HPDE6-E6E7 (cell line): ENCODE measurements around the gene HRG.
"Not testable (repeated sequence)": the region's sequence is repeated elsewhere in the genome, so short reads cannot be mapped to it uniquely, and the experiment has no call there.

Experiments used
- DNase-seq: peaks from one replicate; pipeline ENCODE4 v3.0.0; 2011; ENCODE audit warnings: missing footprints; ENCODE audit errors: extremely low spot score

HRG gene

DNA sequence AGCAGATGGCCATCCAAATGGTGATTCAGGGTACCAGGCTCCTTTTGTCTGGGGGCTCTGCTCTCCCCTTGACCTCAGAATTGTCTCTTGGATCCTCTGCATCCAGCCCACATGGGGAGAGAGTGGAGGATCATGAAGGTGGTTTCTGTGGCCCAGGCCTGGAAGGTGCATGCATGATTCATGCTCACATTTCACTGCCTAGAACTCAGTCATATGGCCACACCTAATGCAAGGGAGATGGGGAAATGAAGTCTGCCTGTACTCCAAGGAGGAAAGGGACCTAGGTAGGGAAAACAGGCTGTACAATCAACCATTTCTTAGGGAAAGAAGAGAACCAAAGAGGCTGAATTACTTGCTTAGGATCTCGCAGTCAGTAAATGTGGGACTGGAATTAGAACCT is 15.1 kb downstream of the HRG start:
- DNase-seq, result no peak

- no peak for DNase-seq
Observed at GRCh38 chr3:186682812-186683211, 17.0 kb downstream of the HRG start.

GRCh38 chr3:186683979-186684378 is 18.2 kb downstream of the HRG start:
- no peak for DNase-seq

DNA sequence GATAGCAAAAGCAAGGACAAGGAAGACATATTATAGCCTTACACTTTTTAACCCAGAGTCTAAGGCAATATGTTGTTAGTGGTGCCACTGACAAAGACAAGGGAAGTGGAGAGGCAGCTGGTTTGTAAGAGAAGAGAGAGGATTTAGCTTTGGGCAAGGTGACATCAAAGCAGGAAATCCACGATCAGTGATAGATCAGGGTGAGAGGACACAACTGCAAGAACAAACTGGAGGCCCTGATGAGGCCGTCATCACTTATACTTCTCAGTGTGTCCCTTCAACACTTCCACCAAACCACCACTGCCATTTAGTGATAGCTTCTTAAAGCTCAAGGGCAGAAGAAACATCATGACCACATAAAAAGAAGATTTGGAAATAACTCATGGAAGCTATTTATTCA is 20.7 kb downstream of the HRG start:
- DNase-seq, result not testable (repeated sequence)

DNA sequence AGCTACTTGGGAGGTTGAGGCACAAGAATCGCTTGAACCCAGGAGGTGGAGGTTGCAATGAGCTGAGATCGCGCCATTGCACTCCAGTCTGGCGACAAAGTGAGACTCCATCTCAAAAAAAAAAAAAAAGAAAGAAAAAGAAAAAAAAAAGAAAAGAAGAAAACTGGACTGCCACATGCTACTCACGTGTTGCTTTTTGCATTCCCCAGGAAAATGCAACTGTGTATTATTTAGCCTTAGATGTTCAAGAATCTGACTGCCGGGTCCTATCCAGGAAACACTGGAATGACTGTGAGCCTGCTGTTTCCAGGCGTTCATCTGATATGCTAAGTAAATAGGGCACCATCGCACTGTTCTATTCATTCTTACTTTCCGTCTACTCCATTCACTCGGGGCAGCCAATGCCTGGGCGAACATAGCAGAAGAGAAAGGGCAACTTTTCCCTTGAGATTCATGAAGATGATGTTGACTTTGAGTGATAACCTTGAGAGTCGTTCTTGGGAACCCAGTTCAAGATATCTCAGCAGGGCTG is 21.4 kb downstream of the HRG start:
- DNase-seq, result no peak

GRCh38 chr3:186690304-186690703 is 24.5 kb downstream of the HRG start:
- not testable (repeated sequence) for DNase-seq

GRCh38 chr3:186691676-186692075 is 25.9 kb downstream of the HRG start:
- no peak for DNase-seq

DNA sequence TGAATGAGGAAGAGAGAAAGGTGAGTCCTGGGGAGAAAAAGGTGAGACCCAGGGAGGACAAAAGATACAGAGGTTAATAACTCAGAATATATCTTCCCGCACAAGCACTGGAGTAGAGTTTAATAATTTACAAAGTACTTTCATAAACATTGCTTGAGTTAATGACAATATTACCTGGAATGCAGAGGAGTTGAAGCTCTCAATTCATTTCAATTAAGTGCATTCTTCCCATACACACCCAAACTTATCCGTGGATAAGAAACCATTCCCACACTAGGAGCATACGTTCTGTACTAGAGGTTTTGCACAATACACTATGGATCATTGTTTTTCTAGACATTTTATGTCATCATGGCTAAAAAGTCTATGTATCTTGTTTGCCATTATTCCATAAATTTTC is 28.0 kb downstream of the HRG start:
- DNase-seq, result no peak

- no peak for DNase-seq
Observed at GRCh38 chr3:186694288-186695032, 28.6 kb downstream of the HRG start.

DNA sequence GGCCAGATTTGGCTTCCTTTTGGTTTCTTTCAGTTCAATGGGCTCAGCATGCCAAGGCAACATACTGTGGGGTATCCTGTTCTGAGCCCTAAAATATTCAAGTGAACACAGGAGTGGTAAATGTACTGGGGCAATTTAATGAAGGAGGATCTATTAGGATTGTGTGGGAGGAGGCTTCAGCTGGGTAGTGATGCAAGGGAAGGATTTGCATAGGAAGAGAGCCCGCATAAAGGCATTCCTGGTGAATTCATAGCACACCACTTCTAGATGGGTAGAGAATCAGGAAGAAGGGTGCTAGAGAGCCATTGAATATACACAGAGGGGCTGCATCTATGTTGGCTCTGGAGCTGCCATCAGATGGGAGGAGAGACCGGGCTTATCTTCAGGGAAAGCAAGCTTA is 30.7 kb downstream of the HRG start:
- DNase-seq, result no peak

DNA sequence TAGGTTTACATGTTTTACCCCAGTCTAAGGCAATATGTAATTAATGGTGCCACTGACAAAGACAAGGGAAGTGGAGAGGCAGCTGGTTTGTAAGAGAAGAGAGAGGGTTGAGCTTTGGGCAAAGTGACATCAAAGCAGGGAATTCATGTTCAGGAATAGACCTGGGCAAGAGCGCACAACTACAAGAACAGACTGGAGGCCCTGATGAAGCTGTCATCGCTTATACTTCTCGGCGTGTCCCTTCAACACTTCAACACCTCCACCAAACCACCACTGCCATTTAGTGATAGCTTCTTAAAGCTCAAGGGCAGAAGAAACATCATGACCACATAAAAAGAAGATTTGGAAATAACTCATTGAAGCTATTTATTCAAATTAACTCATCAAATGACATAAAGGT is 31.7 kb downstream of the HRG start:
- no peak for DNase-seq

- no peak for DNase-seq
Observed at GRCh38 chr3:186700267-186700666, 34.5 kb downstream of the HRG start.

DNA sequence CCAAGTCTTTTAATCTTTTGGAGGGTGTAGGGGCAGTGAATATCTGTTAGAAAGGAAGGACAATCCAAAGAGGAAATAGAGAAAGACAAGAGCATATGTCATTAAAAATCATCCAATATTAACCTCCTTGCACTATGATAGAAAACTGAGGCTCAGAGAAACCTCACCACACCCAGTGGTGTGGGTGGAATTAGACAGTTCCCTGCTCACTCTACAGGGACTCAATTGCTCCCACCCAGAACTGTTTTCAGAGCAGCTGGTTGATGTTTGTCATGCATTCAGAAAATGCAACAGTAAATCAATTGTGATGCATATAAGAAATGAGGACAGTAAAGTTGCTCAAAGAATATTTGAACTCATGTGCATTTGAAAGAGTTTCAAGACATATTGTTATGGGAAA is 36.6 kb downstream of the HRG start:
- not testable (repeated sequence) for DNase-seq

DNA sequence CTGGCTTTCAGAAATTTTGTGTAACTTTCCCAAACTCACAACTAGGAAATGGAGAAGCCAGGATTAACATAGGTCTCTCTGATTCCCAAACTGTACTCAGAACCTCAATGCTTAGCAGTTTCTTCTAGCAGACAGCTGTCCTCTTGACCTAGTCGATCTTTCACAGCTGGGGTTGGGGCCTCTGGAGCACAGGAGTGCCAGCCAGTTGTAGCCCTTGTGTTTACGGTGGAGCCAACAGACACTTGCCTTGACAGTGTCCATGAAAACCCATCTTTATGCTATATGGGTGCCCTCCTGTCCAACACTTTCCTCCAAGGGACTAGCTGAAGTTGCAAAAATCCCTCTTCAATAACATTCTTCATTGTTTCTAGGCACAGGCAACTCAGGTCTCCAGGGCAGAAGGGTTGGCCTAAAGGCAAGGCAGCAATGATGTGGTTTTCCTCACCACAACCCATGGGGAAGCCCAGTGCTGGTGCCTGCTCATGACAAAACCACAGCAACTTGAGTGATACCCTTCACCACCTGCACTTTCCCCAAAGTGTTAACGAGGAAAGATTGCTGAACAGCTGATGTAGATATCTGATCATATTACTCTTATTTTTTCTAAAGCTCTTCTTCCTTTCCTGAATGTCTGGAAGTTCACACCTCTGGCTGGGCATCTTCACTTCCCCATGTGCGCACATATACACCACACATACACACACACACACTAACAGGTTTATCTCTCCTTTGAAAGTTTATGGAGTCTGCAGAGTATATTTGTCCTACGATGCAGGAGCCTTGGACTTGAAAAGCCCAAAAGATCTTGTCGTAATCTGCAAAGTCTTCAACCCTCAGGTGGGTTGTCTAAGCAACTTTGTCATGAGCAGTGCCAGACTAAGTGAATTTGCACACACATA is 40.3 kb downstream of the HRG start:
- no peak for DNase-seq

DNA sequence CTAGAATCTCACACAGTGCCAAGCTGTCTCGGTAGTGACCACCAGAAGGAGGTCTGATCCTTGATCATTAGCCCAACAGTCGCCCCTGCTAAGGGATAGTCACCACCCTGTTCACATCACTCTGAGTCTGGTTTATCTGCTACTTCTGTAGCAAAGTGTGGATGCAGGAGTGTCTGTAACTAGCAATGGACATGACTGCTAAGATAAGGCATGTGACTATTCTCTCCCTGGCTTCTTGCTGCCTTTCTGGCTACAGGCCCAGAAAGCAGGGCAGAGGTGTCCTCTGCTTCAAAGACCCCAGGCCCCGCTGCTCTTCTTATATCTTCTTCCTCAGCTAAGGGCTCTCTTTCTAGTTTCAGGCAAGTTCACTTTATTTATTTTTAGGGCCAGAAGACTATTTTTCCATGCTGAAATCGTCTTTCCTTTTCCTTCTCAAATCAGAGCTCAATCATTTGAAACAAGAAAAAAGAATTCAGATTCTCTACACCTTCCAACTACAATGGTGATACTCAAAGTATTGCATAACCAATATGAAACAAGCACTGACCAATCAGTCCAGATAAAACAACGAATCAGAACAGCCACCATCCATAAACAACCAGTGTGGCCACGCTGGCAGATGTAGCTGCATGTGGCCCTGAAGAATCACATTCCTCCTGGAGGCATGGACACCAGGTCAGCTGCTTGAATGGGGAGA is 43.3 kb downstream of the HRG start:
- no peak for DNase-seq

- DNase-seq, result not testable (repeated sequence)
Observed at GRCh38 chr3:186710694-186711093, 44.9 kb downstream of the HRG start.

DNA sequence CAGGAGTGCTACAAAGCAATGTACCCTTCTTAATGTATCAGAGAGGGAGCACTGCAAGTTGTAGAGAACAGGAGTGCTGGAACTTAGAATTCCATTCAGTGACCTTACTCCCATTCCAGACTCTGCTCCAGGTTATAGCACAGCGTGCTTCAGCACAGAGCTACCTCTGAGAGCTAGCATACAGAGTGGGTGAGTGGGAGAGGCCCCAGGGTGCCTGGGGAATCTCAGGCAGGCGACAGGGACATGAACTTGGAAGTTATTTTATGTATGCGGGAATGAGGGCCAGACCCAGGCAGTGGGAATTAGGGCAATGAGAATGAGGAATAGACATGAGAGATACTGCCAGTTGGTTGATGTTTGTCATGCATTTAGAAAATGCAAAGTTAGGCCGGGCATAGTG is 47.7 kb downstream of the HRG start:
- DNase-seq, result no peak

- no peak for DNase-seq
Observed at GRCh38 chr3:186717039-186717457, 51.2 kb downstream of the HRG start, which contains the start of gene KNG1. Gene KNG1 (plus strand): TSS chr3:186717359. CDS start chr3:186717543, 184 bp downstream.

DNA sequence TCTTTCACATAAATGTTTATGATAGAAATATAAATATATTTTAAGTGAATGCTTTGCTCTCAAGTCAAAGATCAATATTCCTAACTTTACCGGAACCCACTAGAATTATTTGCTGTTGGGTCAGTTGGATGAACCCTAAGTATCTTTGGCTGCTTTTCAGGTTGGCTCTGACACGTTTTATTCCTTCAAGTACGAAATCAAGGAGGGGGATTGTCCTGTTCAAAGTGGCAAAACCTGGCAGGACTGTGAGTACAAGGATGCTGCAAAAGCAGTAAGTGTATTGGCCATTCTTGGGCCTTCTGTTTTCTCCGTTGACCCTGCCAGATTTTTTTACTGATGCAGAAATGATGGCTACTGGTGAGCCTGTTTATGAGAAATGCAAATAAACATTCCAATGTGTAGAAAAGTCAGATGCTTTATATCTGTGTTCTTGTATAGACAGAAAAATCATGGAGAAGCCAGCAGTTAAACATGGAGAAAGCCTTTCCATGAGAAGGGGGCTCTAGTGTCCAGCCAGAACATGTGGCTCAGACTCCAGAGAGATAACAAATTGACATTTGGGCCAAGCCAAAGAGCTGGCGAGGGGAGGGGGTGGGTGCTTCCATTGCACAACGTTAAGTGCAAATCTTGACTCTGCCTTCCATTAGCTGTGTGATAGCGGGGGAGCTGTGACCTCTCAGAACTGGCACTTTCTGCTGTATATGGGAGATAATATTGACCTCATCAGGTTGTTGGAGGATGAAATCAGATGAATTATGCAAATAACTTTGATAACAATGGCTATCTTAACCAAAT is 54.3 kb downstream of the HRG start:
- no peak for DNase-seq

DNA sequence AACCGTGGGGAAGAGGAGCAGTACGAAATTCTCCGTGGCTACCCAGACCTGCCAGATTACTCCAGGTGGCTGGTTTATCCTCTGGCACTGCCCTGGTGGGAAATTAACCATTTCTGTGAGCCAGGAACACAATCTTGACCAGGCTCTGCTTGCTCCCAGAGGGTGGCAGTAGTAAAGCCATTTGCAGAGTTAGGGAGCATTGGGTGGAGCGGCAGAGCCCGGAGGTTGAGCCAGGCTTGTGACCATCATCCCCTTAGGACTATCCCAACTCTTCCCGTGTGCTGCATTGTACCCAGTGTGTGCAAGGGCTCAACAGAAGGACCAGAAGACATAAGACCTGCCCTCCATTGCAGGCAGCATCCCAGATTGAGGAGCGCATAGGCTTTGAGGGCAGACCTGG is 56.6 kb downstream of the HRG start:
- no peak for DNase-seq

GRCh38 chr3:186724911-186725310 is 59.1 kb downstream of the HRG start:
- DNase-seq, result no peak
